C1 segment of cervical spinal cord (tissue), 14 donors: Measurements from ENCODE around the gene LSM2.
A peak's percentile ranks its signal among the peaks of the same experiment; 100 is the strongest.

ENCODE experiments used
- DNase-seq, 14 donors: peaks; one replicate each; lab custom pipeline; 2025; lab: John Stamatoyannopoulos, UW

Gene LSM2

DNA sequence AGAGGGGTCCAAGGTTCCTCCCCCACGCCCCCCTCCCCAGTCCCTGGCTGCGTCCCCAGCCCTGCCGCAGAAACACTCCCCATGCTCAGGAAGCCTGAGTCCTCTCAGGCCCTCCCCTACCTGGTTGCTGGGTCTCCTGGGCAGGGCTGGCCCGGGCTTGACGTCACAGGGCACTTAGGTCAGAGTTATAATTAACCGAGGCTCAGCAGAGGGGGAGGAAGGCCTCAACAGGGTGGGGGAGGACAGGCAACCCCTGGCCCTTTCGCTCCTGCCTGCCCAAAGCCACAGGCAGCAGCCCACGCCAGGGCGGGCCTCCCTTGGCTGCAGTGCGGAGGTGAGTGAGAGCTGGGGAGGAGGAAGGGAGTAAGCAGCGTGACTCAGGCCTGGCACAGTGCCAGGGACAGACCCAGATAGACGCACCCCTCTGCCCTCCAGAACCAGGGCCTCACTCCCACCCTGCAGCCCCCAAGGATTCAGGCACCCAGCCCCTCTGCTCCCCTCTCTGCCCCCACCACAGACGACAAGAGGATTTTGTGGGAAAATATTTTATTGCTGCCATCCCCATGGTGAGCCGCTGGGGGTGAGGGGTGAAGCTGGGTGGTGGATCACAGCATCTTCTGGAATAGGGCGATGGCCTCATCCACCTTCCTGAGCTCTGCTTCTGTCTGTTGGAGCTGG is 29.6 kb downstream of the LSM2 start, which contains the start of gene VWA7:
VWA7 (minus strand) TSS at position 340 of the 678 bp plus-strand sequence. CDS start 549 bp downstream, outside the sequence.
- peak in 1 of 14 donors; percentile 60 for DNase-seq

DNA sequence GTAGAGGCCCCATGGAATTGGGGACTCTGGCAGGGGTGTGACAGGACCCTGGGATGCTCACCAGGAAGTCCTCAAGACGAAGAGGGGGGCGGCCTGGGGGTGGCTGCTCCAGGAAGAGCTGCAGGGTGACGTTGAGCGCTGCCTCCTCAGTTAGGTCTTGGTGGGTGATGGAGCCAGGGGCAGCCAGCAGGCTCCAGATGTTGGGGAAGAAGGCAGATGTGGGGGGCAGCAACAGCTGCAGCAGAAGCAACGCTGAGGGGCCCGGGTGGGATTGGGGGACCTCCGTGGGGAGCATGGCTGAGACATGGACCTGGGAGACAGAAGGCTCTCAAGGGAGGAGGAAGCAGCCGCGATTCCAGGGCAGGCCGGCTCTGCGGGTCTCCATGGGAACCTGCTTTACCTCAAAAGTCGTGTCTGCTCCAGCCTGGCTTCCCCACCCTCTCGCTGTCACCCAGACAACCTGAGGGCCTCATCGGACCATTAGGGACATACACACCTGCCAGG is 30.2 kb downstream of the LSM2 start:
- DNase-seq: peak in 1 of 14 donors; percentile 60

DNA sequence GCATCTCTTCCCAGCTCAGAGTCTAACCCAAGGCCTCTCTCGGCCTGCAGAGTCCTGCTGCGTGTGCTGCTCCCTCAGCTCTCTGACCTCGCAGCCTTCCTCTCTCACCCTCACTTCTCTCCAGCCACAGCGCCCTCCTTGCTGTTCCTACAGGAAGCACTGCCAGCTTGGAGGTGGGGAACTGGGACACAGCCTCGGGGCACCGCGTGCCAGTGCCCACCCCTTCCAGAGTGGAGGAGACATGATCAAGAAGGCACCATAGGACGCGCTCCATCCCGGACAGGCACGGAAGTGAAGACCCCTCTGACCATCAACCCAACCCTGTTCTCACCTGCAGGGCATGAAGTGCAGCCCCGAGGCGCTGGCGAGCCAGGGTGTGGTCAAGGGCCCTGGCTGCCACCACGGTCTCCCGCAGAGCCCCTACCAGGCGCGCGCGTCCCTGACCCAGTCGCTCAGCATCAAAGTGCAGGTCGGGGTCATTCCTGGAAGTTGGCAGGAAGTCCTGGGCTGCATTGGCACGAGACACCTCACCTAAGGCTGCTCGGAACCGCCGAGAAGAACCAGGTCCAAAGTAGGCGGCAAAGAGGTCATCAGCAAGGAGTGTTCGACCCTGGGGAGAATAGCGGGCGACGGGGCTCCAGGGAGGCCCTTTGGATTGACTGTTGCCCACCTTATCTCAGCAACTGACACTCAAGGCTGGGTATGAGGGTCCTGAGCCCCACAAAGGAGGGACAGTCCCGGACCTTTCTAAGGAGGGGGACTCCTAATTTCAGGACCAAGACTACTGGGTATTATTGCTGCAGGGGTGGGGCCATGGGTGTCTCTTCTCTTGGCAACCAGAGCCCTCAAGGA is 30.9 kb downstream of the LSM2 start:
- DNase-seq: no peak

DNA sequence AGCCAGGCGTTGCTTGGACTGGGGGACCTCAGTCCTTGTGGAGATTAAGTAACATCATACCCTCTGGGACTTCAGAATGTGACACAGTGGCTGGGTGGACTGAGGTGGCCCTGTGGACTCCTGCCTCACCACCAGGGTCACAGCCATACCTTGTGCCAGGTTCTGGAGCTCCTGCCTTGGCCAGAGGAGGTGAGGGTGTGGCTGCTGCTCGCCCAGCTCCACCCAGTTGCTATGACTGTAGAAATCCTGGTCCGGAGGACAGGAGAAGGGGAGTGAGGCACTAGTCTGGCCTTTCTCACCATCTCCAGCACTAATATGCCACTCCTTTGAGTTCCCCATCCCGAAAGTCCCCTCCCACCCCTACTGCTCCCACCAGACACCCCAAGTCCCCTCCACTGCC is 31.6 kb downstream of the LSM2 start:
- DNase-seq: no peak

DNA sequence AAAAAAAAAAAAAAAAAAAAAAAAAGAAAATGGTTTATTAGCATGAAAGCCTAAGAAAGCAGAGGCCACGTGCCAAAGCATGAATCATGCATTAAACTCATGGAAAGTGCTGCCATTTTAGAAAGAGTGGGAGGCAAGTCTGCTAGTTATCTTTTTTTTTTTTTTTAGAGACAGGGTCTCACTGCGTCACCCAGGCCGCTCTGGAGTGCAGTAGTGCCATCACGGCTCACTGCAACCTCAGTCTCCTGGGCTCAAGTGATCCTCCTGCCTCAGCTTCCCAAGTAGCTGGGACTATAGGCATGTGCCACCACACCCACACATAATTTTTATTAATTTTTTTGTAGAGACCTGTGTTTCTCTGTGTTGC is 34.8 kb downstream of the LSM2 start:
- no peak for DNase-seq

DNA sequence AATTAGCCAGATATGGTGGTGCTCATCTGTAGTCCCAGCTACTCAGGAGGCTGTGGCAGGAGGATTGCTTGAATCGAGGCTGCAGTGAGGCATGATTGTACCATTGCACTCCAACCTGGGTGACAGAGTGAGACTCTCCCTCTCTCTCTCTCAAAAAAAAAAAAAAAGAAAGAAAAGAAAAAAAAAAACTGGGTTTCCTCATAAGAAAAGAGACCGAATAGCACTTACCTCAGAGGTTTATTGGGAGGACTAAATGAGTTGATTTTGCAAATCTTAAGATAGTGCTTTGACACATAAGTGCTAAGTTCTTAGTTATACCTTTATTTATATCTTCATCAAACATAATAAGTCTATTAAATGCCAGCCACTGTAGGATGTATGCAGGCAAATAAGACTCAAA is 35.9 kb downstream of the LSM2 start:
- no peak for DNase-seq

DNA sequence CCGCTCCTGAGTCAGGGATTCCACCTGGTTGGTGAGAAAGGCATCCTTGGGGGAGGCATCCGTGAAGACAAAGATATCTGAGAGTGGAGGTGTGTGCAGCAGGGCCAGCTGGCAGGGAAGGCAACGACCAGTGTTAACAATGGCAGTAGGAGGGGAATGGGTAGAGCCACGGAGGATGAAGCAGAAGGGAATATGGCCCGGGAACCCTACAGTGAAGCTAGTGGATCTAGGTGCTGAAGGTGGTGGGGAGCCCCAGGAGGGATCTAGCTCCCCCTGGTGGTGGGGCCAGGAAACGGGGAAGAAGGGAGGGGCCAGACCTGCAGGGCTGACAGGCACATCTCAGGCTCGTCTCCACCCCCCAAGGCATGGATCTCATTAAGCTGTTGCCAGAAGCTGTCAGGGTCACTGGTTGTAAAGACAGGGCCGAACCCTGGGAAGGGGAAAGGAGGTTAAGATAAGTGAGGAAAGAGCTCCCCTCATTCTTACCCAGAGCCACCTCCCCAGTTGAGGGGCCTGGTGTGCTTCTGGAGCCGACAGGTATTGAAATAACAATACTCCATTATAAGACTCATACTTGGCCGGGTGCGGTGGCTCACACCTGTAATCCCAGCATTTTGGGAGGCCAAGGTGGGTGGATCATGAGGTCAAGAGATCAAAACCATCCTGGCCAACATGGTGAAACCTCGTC is 36.9 kb downstream of the LSM2 start:
- DNase-seq: peak in 1 of 14 donors; percentile 17

DNA sequence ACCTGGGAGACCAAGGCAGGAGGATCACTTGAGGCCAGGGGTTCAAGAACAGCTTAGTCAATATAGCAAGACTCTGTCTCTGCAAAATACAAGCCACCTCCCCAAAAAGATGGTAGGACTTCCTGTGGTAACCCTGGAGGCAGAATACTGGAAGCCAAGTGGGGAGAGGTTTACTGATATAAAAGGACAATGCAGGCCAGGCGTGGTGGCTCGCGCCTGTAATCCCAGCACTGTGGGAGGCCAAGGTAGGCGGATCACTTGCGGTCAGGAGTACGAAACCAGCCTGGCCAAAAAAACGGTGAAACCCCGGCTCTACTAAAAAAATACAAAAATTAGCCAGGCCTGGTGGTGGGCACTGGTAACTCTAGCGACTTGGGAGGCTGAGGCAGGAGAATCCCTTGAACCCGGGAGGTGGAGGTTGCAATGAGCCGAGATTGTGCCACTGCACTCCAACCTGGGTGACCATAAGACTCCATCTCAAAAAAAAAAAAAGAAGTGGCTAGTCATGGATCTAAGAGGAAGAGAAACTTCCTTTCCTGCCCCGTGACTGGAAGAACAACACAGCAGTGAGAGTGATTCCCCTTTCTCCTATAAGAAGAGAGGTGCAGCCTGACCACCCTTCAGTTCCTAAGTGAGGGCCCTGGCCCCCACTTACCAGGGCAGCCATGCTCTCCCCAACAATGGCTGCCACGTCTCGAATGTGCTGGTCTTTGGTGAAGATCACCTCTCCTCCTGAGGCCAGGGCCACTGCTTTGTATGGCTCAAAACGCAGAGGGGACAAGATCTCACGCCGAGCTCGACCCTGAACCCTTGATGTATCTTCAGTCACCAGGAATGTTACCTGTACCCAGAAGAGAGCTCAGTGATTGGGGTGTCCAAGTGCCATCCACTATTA is 38.2 kb downstream of the LSM2 start:
- DNase-seq: no peak

DNA sequence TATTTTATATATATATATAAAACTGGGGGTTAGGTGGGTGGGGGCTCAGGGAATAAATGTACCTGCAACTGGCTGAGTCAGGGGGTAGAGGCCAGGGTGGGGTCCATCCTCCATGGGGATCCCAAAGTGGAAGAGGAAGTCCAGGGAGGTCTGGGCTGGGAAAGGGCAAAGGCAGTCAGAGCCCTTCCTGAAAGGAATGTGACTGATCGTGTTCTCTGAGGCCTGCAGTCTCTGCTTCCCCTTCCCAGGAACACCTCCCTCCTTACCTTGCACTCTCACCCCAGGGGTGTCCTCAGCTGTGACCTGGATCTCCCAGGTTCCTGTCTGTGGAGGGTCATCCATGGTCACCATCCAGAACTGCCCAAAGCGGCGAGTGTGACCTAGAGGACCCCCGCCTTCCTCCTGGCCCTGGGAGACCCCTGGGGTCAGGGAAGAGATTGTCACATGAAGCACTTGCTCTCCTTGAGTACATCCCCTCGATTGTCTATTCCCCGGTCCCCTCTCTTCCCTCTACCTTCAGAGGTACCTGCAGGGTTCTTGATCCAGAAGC is 39.6 kb downstream of the LSM2 start:
- no peak for DNase-seq

DNA sequence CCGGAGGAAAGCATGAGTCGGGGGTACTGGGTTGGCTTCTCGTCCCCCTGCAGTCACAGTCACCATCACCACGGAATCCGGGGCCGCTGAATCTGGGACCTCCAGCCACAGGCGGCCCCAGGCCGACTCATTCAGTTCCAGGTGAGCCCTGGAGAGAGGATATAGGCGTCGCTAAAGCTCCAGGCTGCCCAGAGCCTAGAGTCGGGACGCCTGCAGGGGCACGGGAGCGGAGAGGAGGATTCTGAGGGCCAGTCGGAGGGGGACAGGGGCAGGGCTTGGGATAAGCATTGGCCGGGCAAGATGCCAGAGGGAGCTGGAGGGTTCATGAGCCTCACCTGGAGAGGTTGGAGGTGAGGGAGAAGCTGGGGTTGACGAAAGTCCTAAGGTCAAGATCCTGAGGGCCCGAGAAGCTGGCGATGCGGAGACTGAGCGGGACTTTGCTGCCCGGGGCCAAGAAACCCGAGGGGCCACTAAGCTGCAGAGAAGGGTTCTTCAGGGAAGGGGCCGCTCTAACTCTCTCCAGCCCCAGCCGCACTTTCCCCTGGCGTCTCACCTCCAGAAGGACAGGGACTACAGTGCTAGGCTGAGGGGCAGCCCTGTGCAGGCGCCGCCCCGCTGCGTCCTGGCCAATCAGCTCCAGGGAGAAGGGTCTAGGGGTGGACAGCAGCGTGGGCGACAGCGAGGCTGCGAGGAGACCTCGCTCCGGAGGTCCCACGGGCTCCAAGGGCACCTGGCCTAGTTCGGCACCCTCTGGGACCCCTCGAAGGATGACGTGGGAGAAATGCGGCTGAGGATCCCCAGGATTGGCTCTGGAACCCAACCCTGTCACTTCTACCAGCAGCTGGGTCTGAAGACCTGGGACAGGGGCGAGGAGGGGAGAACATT is 40.6 kb downstream of the LSM2 start:
- DNase-seq: peak in 1 of 14 donors; percentile 12

DNA sequence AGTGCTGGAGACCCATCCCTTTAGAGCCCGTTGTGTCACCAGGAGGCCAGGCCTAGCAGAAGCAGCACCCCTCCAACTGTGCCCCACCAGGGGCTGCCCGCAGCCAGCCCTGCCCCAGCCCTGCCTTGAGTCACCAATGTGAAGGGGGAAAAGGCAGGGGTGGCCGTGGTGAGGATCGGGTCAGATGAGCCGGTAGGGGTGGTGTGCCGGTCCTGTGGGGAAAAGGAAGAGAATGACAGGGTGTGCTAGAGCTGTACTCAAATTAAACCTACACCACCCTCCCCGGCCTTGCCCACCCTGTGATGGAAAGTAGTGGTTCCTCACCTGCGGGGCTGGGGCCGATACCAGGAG is 41.2 kb downstream of the LSM2 start:
- no peak for DNase-seq

DNA sequence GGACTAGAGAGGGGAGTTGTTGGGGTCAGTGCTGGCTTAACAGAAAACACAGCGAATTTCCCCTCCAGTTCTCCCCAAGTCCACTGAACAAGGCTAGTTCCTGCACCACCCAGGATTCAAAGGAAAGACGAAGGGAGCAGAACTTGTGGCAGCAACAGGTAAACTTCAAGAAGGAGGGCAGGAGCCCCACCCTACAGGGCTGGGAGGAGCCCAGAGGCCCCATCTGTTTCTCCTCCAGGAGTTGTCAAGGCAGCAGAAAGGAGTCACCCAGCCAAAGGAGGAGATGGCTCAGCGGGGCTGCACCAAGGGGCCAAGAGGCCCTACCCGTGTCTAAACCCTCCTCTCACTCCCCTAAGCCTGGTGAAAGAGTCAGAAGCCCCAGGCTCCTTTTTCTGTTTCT is 42.6 kb downstream of the LSM2 start:
- DNase-seq: no peak

DNA sequence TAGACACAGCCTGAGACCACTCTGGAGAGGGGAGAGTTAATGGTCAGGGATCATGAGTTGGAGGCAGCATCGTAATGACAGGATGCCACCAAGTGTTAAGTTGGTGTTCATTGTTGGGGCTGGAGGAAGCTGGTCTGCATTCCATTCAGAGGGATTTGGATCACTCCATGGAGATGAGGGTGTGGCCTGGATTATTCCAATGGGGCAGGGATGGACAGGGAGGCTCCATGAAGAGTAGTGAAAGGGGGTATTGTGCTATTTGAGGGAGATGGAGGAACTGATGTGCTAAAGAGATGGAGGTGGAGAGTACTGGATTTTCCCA is 43.2 kb downstream of the LSM2 start:
- no peak for DNase-seq

DNA sequence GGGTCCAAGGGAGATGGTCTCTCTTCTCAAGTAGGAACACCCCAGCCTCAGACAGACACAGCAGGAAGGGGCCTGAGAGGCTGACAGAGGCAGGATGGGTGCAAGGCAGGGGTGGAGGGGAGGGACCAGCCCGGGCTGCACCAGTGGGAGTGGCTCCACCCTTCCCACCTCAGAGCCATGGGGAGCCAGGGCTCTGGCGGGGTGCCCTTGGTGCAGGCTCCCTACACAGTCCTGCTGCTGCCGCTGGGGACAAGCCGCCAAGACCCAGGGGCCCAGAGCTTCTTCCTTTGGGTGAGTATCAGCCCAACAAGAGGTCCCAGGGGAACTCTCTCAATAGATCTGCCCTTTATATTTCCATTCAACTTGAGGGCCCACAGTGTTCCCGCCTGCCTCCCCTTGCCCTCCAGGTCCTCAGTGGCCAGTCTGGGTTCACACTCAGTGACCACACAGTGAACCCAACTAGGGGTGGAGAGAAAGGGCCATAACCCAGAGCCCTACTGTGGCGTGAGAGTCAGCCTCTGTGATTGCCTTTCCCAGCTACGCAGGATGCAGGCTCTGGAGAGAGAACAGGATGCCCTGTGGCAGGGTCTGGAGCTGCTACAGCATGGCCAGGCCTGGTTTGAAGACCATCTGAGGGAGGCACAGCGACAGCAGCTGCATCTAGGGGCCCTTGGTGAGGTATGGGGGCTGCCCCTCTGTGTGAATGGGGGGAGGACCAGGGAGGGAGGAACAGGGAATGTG is 43.7 kb downstream of the LSM2 start:
- DNase-seq: no peak

DNA sequence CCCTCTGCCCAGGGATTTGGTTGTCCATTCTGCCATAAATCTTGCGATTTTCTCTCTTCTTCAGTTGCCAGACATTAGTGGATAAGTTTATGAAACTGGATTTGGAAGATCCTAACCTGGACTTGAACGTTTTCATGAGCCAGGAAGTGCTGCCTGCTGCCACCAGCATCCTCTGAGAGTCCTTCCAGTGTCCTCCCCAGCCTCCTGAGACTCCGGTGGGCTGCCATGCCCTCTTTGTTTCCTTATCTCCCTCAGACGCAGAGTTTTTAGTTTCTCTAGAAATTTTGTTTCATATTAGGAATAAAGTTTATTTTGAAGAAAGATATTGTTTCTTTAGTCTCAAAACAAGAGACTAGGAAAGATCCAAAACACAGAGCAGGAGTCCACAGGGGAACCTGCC is 44.4 kb downstream of the LSM2 start, which contains the start of gene SAPCD1:
SAPCD1 (plus strand) TSS at position 301 of the 400 bp plus-strand sequence. CDS start 399 bp downstream, outside the sequence.
- DNase-seq: no peak

DNA sequence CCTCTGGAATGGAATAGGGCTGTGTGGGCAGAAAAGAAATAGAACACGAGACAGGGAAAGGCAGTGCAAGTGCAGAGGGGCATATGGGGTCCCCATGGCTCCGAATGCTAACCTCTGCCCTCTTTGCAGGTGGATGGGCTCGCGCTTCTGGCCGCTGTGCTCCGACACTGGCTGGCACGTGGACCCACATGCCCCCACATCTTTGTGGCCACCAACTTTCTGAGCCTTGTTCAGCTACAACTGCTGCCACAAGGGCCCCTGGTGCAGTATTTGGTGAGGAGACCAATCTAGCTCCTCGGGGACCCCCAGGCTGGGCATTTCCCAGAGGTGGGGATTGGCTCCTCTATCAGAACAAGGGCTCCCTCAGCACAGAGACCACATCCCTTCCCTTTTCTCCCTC is 45.4 kb downstream of the LSM2 start:
- DNase-seq: no peak

DNA sequence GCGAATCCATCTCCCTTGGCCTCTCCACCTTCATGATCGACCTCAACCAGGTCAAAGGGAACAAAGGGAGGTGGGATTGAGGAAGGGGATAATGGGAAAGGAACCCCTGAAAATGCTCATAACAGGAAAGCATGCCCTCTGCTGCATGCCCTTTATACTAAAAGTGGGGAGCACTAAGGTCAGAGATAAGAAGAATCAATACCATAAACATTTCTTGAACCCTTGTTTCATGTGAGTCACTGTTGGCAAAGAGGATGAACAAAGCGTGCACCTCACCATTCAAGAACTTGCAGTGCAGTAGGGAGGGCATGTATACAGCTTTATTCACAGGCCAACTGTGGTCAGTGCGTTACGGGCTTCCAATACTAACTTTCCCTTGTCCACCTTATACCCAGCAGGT is 46.0 kb downstream of the LSM2 start:
- no peak for DNase-seq

DNA sequence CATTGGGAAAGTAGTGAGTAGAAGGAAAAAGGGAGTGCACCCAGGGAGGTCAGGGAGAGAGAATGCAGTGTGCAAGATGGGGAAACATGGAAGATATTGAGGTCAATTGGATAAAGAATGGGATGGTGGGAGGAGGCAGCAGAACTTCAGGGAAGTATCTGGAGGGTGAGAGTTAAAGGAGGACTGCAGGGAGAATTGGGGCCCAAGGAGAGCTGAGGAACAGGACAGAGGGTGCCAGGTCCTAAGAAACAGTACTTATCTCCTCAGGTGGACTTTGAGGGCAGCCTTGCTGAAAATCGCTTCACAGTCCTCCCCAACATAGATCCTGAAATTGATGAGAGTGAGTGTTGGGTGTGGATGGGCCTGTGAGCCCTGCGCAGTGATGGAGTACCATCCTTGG is 48.5 kb downstream of the LSM2 start:
- DNase-seq: no peak

DNA sequence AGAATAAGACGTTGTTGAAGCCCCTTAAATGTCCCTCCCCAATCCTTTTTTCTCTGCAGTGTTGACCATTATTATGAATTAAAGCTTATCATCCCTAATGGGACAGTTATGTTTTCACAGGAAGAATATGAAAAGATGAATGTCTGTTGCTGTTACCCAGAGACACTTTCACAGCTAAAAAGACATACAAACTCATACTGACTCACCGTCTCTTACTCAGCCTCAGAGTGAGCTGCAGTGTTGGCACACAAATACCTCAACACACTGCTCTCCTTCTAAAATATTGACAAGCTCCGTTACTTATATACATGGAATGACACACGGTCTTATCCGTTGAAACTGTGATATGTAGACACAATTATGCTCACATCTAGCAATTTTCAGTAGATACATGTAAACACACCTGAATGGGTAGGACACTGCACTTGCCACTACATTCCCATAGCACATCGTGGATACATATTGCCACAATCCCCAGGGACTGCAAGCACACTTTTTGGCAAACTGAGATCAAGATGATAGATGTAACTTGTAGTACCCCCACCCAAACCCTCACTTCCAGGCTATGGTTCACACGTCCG is 53.9 kb downstream of the LSM2 start:
- no peak for DNase-seq
